ENCODE measurements around the gene LACTB.
A peak's percentile ranks its signal among the peaks of the same experiment; 100 is the strongest.

Gene LACTB

DNA sequence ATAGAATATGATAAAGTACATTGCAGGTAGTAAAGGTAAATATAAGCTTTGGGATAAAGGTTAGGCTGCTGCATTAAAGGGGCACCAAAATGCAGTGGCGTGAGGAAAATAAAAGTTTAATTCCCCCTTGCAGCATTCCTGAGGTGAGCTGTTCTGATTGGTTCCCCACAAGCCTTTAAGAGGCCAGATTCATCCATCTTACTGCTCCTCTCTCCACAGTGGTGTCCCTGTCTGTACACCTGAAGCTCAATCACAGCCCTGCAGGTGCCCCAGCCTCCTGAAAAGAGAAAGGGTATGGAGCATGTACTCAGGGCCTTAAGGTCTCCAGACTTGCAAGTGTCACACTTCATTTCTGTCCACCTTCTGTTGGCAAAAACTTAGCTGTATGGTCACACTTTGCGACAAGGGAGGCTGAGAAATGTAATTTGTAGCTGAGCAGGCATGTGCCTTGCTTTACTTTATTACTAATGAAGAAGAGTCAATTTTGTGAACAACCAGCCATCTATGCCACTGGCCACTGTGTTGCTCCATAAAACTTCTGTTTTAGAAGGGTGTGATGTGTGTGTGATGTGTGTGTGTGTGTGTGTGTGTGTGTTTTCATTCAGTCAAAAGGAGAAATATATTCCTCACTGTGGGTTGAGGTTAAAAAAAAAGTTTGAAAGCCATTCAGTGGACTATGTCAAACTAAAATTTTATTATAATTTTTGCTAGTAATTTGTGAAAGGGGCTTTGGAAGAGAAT lies 12.8 kb downstream of the LACTB start:
- no peak for DNase-seq

- no peak for DNase-seq
These were observed 13.6 kb downstream of the LACTB start for GRCh38 chr15:63135281-63135680.

GRCh38 chr15:63135804-63136203 lies 14.1 kb downstream of the LACTB start:
- no peak for DNase-seq

GRCh38 chr15:63136742-63137141 lies 15.1 kb downstream of the LACTB start:
- no peak for DNase-seq

DNA sequence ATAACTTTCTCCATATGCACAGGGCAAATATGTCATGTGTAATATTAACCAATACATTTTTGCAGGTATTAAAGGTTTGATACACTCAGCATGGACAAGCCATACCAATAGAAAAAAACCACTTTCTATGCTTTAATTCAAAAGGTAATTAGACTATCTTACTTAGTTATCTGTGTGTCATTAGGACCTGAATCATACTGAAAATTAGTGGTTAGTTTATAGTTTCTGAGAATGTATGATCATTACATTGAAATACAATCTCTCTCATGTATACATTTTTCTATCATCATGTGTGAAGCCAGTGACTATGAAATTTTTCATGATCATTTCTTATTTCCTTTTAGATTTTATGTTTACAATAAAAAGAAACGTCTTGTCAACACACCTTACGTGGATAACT lies 19.3 kb downstream of the LACTB start:
- no peak for DNase-seq

- no peak for DNase-seq
These were observed 23.8 kb downstream of the LACTB start for GRCh38 chr15:63145426-63145825.

GRCh38 chr15:63146684-63147083 lies 25.0 kb downstream of the LACTB start:
- DNase-seq: no peak

- no peak for DNase-seq
These were observed 30.0 kb downstream of the LACTB start for GRCh38 chr15:63151665-63152064.

GRCh38 chr15:63155486-63155885 lies 33.8 kb downstream of the LACTB start:
- DNase-seq: no peak

DNA sequence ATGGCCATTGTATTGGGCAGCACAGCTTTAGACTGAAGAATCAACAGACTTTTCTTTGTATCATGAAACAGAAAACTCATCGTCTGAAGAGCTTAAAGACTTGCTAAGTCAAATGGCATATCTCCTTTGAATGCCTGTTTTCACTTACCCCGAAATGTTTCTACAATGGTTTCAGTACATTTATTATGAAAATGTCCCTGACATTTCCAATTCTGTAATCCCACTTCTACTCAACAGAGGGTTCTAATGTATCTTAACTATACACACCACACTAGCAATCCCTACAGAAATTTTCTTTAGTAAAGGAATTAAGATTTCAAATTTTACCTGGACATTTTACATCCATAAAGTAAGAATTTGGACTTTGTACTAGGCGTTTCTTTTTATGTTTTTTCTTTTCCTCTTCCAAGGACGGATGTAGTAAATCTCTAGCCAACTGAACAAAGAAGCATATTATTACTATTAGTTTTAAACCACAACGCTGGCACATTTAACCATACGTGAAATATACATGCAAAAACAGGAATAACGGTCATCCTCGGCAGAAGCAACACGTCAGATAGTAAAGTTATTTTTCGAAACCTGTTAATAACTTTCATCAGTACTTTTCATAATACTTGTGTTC lies 34.5 kb downstream of the LACTB start:
- no peak for DNase-seq

- no peak for DNase-seq
These were observed 35.1 kb downstream of the LACTB start for GRCh38 chr15:63156755-63157117.

GRCh38 chr15:63157118-63157843 lies 35.6 kb downstream of the LACTB start, which contains the start of gene RPS27L:
TSS of gene RPS27L (minus strand) at chr15:63157477. CDS start at chr15:63157405, 72 bp downstream.
- peak; percentile 93 for DNase-seq

GRCh38 chr15:63157891-63158431 lies 36.3 kb downstream of the LACTB start:
- no peak for DNase-seq

GRCh38 chr15:63160638-63161037 lies 39.0 kb downstream of the LACTB start:
- no peak for DNase-seq

DNA sequence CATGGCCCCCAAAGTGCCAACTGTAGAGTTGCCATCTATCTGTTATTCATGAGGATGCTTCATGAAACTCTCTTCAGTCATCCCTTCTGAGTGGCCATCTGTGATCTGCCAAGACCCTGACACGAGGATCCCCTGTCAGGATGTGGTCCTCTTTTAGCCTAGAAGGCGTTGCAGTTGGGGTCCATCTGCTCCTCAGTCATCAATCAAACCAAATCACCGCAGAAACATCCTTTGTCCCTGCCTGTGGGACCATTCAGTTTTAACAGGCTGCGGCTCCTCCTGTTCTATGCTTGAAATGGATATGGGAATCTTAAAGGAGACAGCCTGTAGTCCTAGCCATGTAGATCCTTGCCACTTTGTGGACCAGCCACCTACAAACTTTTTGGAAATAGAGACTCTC lies 41.6 kb downstream of the LACTB start:
- DNase-seq: no peak

- no peak for DNase-seq
These were observed 43.7 kb downstream of the LACTB start for GRCh38 chr15:63165166-63165859.

- no peak for DNase-seq
These were observed 44.6 kb downstream of the LACTB start for GRCh38 chr15:63166219-63166618.

GRCh38 chr15:63169788-63170187 lies 48.1 kb downstream of the LACTB start:
- no peak for DNase-seq

DNA sequence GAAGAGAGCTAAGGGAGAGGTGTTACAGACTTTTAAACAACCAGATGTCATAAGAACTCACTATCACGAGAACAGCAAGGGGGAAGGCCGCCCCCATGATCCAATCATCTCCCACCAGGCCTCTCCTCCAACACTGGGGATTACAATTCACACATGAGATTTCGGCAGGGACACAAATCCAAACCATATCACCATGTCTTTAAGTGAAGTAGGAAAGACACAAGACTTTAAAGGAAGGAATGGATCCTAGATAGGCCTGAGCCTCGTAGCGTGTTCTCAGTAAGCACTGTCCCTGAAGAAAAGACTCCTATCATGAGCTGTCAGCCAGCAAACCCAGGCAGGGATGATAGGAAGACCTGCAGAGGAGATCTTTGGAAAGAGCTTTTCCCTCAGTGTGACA lies 50.7 kb downstream of the LACTB start:
- no peak for DNase-seq

DNA sequence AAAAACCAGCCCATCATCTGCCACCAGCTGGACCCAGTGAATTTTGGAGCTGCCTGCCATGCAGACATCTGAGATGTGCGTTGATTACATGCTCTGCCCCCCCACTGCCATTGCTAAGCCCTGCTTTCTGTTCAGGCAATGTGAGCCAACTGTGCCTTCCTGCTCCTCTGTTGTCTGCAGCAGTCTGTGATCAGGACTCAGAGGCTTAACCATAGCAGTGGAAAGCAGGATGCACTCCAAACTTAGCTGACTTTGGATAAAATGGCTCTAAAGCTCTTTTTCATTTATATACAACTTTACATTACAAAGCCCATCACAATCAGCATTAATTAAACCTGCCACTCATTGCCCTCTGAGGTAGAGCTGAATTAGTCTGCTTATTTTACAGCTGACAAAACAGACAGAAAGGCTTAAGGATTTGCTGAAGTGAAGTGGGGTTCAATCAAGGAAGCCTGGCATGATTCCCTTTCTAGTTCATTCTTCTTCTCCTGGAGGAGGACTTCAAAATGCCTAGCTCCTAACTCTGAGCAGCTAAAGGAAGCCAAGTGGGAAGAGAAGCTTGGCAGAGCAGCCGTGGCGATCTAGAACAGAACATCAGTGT lies 51.3 kb downstream of the LACTB start:
- no peak for DNase-seq

GRCh38 chr15:63176302-63176701 lies 54.6 kb downstream of the LACTB start:
- no peak for DNase-seq

DNA sequence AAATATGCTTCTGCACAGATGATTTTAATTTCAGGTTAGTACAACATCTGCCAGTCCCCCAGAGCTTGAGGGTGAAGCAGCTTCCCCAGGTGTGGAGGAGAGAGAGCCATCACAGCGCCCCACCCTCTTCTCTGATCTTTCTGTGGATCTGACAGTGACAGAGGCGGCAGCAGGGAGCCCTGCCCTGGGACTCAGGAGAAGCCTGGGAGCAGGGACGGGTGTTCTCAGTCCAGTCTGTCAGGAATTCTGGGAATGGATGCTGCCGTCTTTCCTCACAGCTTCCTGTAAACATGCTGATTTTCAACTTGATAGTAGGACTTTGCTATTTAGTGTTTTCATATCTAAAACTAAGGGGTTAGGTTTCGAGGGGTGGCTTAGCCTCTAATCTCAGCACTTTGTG lies 56.4 kb downstream of the LACTB start:
- DNase-seq: no peak

- no peak for DNase-seq
These were observed 59.1 kb downstream of the LACTB start for GRCh38 chr15:63180746-63181145.

All from GDM1 (cell line).